Sigmoid colon (tissue), 4 donors: ENCODE data around the gene ANGPTL2.

Experiments
- CTCF ChIP-seq, 4 experiments: fragments of 450-650 bp in 3 of 4; fragments of 200-600 bp in 1 of 4; IDR thresholded peaks; one replicate each; pipeline ENCODE4 v1.5.1; 2016 to 2019; ENCODE audit warnings: antibody characterized with exemption in 4 of 4, mild to moderate bottlenecking in 3 of 4, moderate library complexity in 2 of 4
- EP300 ChIP-seq, 4 donors: sonication (generic); formaldehyde crosslinking; IDR thresholded peaks; one replicate each; pipeline ENCODE4 v1.6.1; 2017; ENCODE audit warnings: antibody characterized with exemption in 4 of 4
- POLR2A ChIP-seq, 2 donors: fragments of 450-650 bp; IDR thresholded peaks; one replicate each; pipeline ENCODE4 v1.6.1; 2016; ENCODE audit warnings: antibody characterized with exemption in 2 of 2, mild to moderate bottlenecking in 2 of 2, moderate library complexity in 2 of 2
- POLR2AphosphoS5 ChIP-seq, 4 donors: sonication (generic); formaldehyde crosslinking; IDR thresholded peaks; one replicate each; pipeline ENCODE4 v1.6.1; 2017; ENCODE audit warnings: antibody characterized with exemption in 4 of 4

GRCh38 chr9:127129073-127129717 is 6.8 kb upstream of the ANGPTL2 start:
- TF ChIP-seq POLR2AphosphoS5 (IDR thresholded peaks at IDR 0.05) (no peak), CTCF (IDR thresholded peaks at IDR 0.05) (no peak), POLR2A (IDR thresholded peaks at IDR 0.05) (no peak), EP300 (IDR thresholded peaks at IDR 0.05) (no peak)
